OCI-LY1 (cell line): ENCODE measurements around the gene PDLIM4.

Experiments used
- H2AFZ ChIP-seq: fragments of 200-600 bp; sonication (generic), shearing (Covaris generic); 2 replicates; pipeline ENCODE4 v1.6.0; 2014; ENCODE audit warnings: antibody characterized with exemption, mild to moderate bottlenecking, low read length
- H3F3A ChIP-seq: fragments of 200-600 bp; sonication (generic), shearing (Covaris generic); 2 replicates; pipeline ENCODE4 v1.6.0; 2014; ENCODE audit warnings: mild to moderate bottlenecking, antibody characterized with exemption, low read length, moderate library complexity; ENCODE audit not compliant: insufficient read depth
- H3K27ac ChIP-seq: fragments of 200-600 bp; sonication (generic); 2 replicates; pipeline ENCODE4 v1.5.1; 2014; ENCODE audit warnings: low read length, mixed run types, mild to moderate bottlenecking, low read depth; ENCODE audit not compliant: poor library complexity, severe bottlenecking
- H3K27me3 ChIP-seq: fragments of 200-600 bp; sonication (generic); 2 replicates; pipeline ENCODE4 v1.6.0; 2014; ENCODE audit warnings: antibody characterized with exemption, mild to moderate bottlenecking, low read length, moderate library complexity; ENCODE audit not compliant: insufficient read depth
- H3K36me3 ChIP-seq: fragments of 200-600 bp; sonication (generic); 2 replicates; pipeline ENCODE4 v1.6.1; 2014; ENCODE audit warnings: mild to moderate bottlenecking, antibody characterized with exemption, low read length, moderate library complexity, mixed read lengths; ENCODE audit not compliant: insufficient read depth
- H3K4me1 ChIP-seq: fragments of 200-600 bp; sonication (generic); 2 replicates; pipeline ENCODE4 v1.5.1; 2014; ENCODE audit warnings: mild to moderate bottlenecking, low read length, moderate library complexity; ENCODE audit not compliant: insufficient read depth, severe bottlenecking
- H3K4me2 ChIP-seq: fragments of 200-600 bp; sonication (generic), shearing (Covaris generic); 2 replicates; pipeline ENCODE4 v1.6.1; 2014; ENCODE audit warnings: low read length
- H3K4me3 ChIP-seq: fragments of 200-600 bp; sonication (generic); 2 replicates; pipeline ENCODE4 v1.5.1; 2014; ENCODE audit warnings: low read length, low read depth, mild to moderate bottlenecking, mixed read lengths; ENCODE audit not compliant: poor library complexity, severe bottlenecking
- H3K79me2 ChIP-seq: fragments of 200-600 bp; shearing (Covaris generic); 2 replicates; pipeline ENCODE4 v1.6.1; 2016; ENCODE audit warnings: mixed run types, low read length, mixed read lengths; ENCODE audit not compliant: insufficient read depth
- H3K9ac ChIP-seq: fragments of 200-600 bp; sonication (generic), shearing (Covaris generic); 2 replicates; pipeline ENCODE4 v1.6.1; 2014; ENCODE audit warnings: mild to moderate bottlenecking, low read length, mixed read lengths
- H3K9me2 ChIP-seq: fragments of 200-600 bp; sonication (generic), shearing (Covaris generic); 2 replicates; pipeline ENCODE4 v1.6.1; 2014; ENCODE audit warnings: low read depth, mild to moderate bottlenecking, low read length, mixed read lengths
- H3K9me3 ChIP-seq: fragments of 200-600 bp; shearing (Covaris generic); 2 replicates; pipeline ENCODE4 v1.6.1; 2014; ENCODE audit warnings: low read length, mixed read lengths
- H4K20me1 ChIP-seq: fragments of 200-600 bp; sonication (generic), shearing (Covaris generic); 2 replicates; pipeline ENCODE4 v1.6.0; 2016; ENCODE audit warnings: mild to moderate bottlenecking, low read length; ENCODE audit not compliant: insufficient read depth
- CTCF ChIP-seq: fragments of 200-600 bp; sonication (generic), shearing (Covaris generic); IDR thresholded peaks from 2 replicates; pipeline ENCODE4 v1.5.1; 2017; ENCODE audit warnings: mild to moderate bottlenecking, antibody characterized with exemption, low read length, moderate library complexity, mixed read lengths
- EZH2 ChIP-seq: fragments of 200-600 bp; sonication (generic), shearing (Covaris generic); IDR thresholded peaks from 2 replicates; pipeline ENCODE4 v1.8.0; 2017; ENCODE audit warnings: borderline replicate concordance, mixed run types, mild to moderate bottlenecking, antibody characterized with exemption, low read length, moderate library complexity, mixed read lengths

PDLIM4 gene

GRCh38 chr5:132313366-132313765 lies 55.9 kb downstream of the PDLIM4 start:
- no peak overlapping the region for H3K9ac ChIP-seq
- H3K36me3 ChIP-seq, result no peaks in the 10 kb centered on the region
- H4K20me1 ChIP-seq, result no peaks in the 10 kb centered on the region
- no peak overlapping the region for H3K27ac ChIP-seq
- no peaks in the 10 kb centered on the region for H3K9me2 ChIP-seq
- no peaks in the 10 kb centered on the region for H3K79me2 ChIP-seq
- H3F3A ChIP-seq, result no peaks in the 10 kb centered on the region
- no peaks in the 10 kb centered on the region for H3K27me3 ChIP-seq
- H3K4me2 ChIP-seq, result no peak overlapping the region
- no peak overlapping the region for H2AFZ ChIP-seq
- H3K4me1 ChIP-seq, result no peaks in the 10 kb centered on the region
- no peaks in the 10 kb centered on the region for H3K9me3 ChIP-seq
- no peak overlapping the region for H3K4me3 ChIP-seq
- TF ChIP-seq EZH2 (no peak), CTCF (no peak)

- H3K27me3 ChIP-seq, result no peaks in the 10 kb centered on the region
- H3K9ac ChIP-seq, result no peak overlapping the region
- no peak overlapping the region for H2AFZ ChIP-seq
- no peaks in the 10 kb centered on the region for H3K9me2 ChIP-seq
- H3K27ac ChIP-seq, result no peak overlapping the region
- H3K4me2 ChIP-seq, result no peak overlapping the region
- H4K20me1 ChIP-seq, result no peaks in the 10 kb centered on the region
- TF ChIP-seq EZH2, result no peak
- no peak for TF ChIP-seq CTCF
- H3K4me1 ChIP-seq, result no peaks in the 10 kb centered on the region
- H3K36me3 ChIP-seq, result no peaks in the 10 kb centered on the region
- H3K9me3 ChIP-seq, result no peaks in the 10 kb centered on the region
- no peaks in the 10 kb centered on the region for H3F3A ChIP-seq
- H3K79me2 ChIP-seq, result no peaks in the 10 kb centered on the region
- no peak overlapping the region for H3K4me3 ChIP-seq
Observed at GRCh38 chr5:132313961-132314432, 56.5 kb downstream of the PDLIM4 start.

GRCh38 chr5:132315529-132316067 lies 58.1 kb downstream of the PDLIM4 start:
- no peaks in the 10 kb centered on the region for H4K20me1 ChIP-seq
- no peaks in the 10 kb centered on the region for H3K4me1 ChIP-seq
- no peak overlapping the region for H3K4me2 ChIP-seq
- no peak for TF ChIP-seq CTCF
- TF ChIP-seq EZH2, result no peak
- H3K4me3 ChIP-seq, result no peak overlapping the region
- no peaks in the 10 kb centered on the region for H3F3A ChIP-seq
- no peaks in the 10 kb centered on the region for H3K9me3 ChIP-seq
- no peaks in the 10 kb centered on the region for H3K36me3 ChIP-seq
- H3K27me3 ChIP-seq, result no peaks in the 10 kb centered on the region
- no peak overlapping the region for H2AFZ ChIP-seq
- no peak overlapping the region for H3K27ac ChIP-seq
- H3K79me2 ChIP-seq, result no peaks in the 10 kb centered on the region
- no peak overlapping the region for H3K9ac ChIP-seq
- no peaks in the 10 kb centered on the region for H3K9me2 ChIP-seq
